Central memory CD8-positive, alpha-beta T cell (primary cell): ENCODE results near the gene TSHZ2.

Source experiments
- ATAC-seq: fragments of 150-1000 bp; cut with Tn5 transposase; replicated peaks from 2 replicates; pipeline ENCODE4 v1.10.0; 2022; ENCODE audit warnings: mild to moderate bottlenecking, moderate FRiP score, moderate number of reproducible peaks; ENCODE audit not compliant: poor library complexity, severe bottlenecking; ENCODE audit errors: extremely low read depth
- DNase-seq, 2 donors: peaks; one replicate each; pipeline ENCODE4 v3.0.0; 2021; ENCODE audit warnings: low spot score in 2 of 2
- H3K27ac Mint-ChIP-seq: one replicate; pipeline ENCODE4 v1.8.0; 2022; ENCODE audit warnings: low read depth, mild to moderate bottlenecking, moderate library complexity, mixed read lengths
- H3K27me3 Mint-ChIP-seq: one replicate; pipeline ENCODE4 v1.8.0; 2022; ENCODE audit warnings: mixed read lengths
- H3K36me3 Mint-ChIP-seq: one replicate; pipeline ENCODE4 v1.8.0; 2022; ENCODE audit warnings: mild to moderate bottlenecking, moderate library complexity, mixed read lengths; ENCODE audit not compliant: insufficient read depth
- H3K4me1 Mint-ChIP-seq: one replicate; pipeline ENCODE4 v1.8.0; 2022; ENCODE audit warnings: mixed read lengths
- H3K4me3 Mint-ChIP-seq: one replicate; pipeline ENCODE4 v1.8.0; 2022; ENCODE audit warnings: mild to moderate bottlenecking, moderate library complexity, mixed read lengths
- H3K9me3 Mint-ChIP-seq: one replicate; pipeline ENCODE4 v1.8.0; 2022; ENCODE audit warnings: mixed read lengths

Gene TSHZ2

DNA sequence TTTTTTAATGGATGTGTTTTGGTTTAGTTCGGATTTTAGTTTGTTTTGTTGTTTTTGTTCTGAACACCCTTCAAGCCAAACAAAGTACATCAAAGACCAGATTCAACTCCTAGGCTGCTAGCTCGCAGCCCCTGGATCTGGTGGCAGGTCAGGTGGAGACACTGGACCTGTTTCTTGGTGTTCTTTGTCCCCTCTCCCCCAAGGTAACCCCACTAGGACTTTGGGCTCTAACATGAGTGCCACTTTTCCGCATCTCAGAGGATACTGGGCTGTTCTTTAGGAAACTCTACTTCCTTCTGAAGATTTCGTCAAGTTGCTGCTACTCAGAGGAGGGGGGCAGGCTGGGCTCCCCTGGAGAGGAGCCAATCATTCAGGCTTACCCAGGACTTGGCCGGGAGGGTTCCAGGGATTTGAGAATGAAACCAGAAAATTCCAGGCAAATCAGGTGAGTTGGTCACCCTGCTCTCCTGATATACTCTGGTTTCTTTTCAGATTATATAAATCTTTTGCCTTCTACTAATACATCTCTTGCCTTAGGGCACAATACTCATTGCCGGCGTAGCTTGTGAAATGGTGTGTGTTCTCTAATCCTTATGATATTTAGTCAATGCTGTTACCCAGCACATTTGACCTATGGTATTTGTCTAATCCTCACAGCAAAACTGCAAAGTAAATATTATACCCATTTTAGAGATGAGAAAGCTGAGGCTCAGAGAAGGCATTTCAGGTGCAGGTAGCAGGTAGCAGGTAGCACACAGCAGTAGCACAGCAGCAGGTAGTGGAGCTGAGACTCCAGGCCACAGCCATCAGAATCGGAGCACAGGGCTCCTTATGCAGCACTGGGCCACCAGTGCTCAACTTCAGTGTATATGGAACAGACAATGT, 291.6 kb downstream of the TSHZ2 start:
- ATAC-seq (no peak), DNase-seq (no peak)
- no peaks in the 10 kb centered on the region for H3K4me1 Mint-ChIP-seq
- H3K4me3 Mint-ChIP-seq, result no peak overlapping the region
- H3K27me3 Mint-ChIP-seq, result peaks cover 63% of the 10 kb centered on the region
- H3K27ac Mint-ChIP-seq, result no peak overlapping the region
- H3K9me3 Mint-ChIP-seq, result no peaks in the 10 kb centered on the region
- no peaks in the 10 kb centered on the region for H3K36me3 Mint-ChIP-seq

DNA sequence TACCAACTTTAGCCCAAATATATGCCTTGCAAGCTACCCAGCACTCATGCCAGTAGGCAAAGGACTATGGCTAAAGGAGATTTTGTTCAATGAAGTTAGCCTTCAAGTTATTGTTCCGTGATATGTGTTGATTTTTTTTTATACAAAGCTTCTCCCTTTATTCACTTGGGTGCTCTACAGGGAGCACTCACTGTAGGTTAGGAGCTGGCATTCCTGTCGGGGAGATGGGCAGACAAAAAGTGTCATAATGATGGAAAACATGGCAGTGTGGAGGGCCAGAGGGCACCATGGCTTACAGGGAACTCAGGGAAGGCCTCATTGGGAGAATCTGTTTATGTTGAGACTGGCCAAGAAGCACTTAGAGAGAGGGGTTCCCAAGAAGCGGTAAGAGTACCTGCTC, 292.4 kb downstream of the TSHZ2 start:
- ATAC-seq (no peak), DNase-seq (no peak)
- Mint-ChIP-seq H3K9me3 (no peaks in the 10 kb centered on the region), H3K27me3 (peaks cover 63% of the 10 kb centered on the region), H3K27ac (no peak overlapping the region), H3K4me1 (no peaks in the 10 kb centered on the region), H3K36me3 (no peaks in the 10 kb centered on the region), H3K4me3 (no peak overlapping the region)

DNA sequence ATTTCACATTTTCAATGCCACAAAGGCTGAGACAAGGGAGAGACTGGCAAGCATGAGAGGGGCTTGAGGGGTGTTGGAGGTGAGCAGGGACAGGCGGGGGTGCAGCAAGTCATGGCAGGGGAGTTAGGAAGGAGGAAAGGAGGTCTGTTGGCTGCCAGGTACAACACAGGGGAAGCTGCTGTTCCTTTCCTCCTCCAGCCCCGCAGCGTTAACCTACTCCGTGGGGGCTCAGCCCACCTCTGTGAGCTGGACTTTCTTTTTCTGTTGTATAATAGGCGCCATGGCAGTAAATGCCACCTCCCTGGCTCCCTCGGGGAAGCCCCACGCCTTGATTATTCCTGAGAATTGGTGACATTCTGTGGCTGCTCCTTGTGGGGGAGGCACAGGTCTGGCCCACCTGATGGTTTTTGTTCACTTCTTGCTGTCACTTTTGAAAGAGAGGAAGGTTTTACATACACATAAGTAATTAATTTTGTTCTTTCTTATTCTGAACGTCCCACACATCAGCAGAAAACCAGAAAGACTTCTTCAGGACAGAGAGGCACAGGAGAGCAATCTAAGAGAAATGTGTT, 293.2 kb downstream of the TSHZ2 start:
- Mint-ChIP-seq H3K4me3 (no peak overlapping the region), H3K9me3 (no peaks in the 10 kb centered on the region), H3K27me3 (peaks cover 63% of the 10 kb centered on the region), H3K4me1 (no peaks in the 10 kb centered on the region), H3K36me3 (no peaks in the 10 kb centered on the region), H3K27ac (peak overlapping the region; percentile 68)
- DNase-seq (no peak), ATAC-seq (no peak)

DNA sequence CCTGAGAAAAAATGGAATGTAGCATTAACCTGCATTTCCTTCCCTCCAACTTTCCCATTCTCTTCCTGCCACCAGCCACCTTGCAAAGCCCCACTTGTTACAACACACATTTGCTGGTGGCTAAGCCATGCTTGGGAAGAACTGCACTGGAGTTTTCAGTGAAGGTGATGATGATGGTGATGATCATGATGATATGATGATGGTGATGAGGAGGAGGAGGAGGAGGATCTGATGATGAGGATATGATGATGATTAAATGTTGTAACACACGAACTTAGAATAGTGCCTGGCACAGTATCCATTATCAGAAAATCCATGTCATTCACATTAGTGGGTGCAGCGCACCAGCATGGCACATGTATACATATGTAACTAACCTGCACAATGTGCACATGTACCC, 297.2 kb downstream of the TSHZ2 start:
- ATAC-seq (no peak), DNase-seq (no peak)
- H3K27ac Mint-ChIP-seq, result no peak overlapping the region
- H3K4me1 Mint-ChIP-seq, result no peaks in the 10 kb centered on the region
- no peaks in the 10 kb centered on the region for H3K36me3 Mint-ChIP-seq
- peaks cover 72% of the 10 kb centered on the region for H3K27me3 Mint-ChIP-seq
- H3K9me3 Mint-ChIP-seq, result no peaks in the 10 kb centered on the region
- no peak overlapping the region for H3K4me3 Mint-ChIP-seq

DNA sequence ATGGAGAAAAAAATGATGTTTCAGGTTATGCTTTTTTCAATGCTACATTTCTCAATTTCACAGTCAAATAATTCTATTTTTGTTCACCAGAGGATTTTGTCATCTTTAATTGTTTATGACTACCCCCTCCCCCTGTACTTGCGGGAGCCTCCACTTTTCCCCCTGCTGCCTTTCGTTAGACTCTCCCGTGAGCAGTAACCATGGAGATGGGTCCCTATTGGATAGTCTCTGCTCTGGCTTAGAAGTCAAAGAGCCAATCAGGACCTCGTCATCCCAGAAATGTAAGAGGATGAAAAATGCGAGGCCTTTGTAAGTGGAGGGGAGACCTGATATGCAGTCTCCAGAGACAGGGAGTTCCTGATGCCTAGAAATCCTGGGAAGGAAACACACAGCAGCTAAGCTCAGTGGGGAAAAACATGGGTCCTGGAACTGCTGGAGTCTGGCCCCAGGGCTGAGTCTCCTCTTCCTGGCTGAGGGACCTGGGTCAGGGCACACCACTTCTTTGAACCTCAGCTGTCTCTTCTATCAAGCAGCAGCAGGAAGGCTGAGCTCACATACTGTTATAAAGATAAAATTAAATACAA, 298.7 kb downstream of the TSHZ2 start:
- no peak for DNase-seq

DNA sequence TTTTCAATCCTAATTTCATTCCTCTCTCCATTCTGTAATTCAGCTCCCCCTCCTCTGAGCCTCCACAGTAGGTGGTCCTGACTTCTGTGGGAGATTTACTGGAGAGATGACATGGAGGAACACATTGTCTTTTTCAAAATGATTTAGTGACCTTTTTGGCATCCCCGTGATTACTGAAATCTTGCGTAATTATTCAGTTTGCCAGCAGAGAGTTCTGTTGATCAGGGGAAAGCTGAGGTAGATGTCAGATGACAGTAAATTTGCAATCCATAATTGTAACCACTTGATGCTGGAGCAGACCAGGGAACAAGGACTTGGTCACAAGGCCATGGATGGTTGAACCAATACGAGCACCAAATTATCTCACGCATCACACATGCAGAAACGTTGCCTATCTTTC, 302.2 kb downstream of the TSHZ2 start:
- DNase-seq (no peak), ATAC-seq (no peak)
- peaks cover 46% of the 10 kb centered on the region for H3K27me3 Mint-ChIP-seq
- no peak overlapping the region for H3K27ac Mint-ChIP-seq
- H3K4me3 Mint-ChIP-seq, result no peak overlapping the region
- H3K9me3 Mint-ChIP-seq, result no peaks in the 10 kb centered on the region
- H3K4me1 Mint-ChIP-seq, result no peaks in the 10 kb centered on the region
- no peaks in the 10 kb centered on the region for H3K36me3 Mint-ChIP-seq

More for the DNA sequence above, 298.7 kb downstream of the TSHZ2 start:
- H3K4me1 Mint-ChIP-seq, result no peaks in the 10 kb centered on the region
- H3K9me3 Mint-ChIP-seq, result no peaks in the 10 kb centered on the region
- H3K27ac Mint-ChIP-seq, result no peak overlapping the region
- ATAC-seq, result no peak
- peaks cover 70% of the 10 kb centered on the region for H3K27me3 Mint-ChIP-seq
- H3K36me3 Mint-ChIP-seq, result no peaks in the 10 kb centered on the region
- no peak overlapping the region for H3K4me3 Mint-ChIP-seq

DNA sequence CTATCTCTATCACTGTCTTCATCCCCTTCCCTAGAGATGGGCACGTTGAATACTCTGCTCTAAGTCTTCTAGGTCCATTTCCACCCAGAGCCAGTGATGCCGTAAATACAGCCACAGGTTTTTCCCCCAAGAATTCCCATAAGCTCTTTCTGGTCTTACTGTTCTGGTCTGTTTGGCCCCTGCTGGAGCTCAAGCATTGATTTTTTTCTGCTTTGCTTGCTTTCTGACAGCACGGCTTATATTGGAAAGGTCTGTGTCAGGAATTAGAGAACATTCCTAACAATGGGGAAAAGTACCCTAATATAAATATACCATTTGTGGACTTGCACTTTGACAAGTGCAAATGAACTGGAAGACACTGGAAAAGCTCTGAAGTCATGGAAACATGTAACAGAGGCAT, 302.6 kb downstream of the TSHZ2 start:
- H3K4me3 Mint-ChIP-seq, result no peak overlapping the region
- H3K4me1 Mint-ChIP-seq, result no peaks in the 10 kb centered on the region
- ATAC-seq (no peak), DNase-seq (no peak)
- H3K27me3 Mint-ChIP-seq, result peaks cover 46% of the 10 kb centered on the region
- no peaks in the 10 kb centered on the region for H3K36me3 Mint-ChIP-seq
- H3K27ac Mint-ChIP-seq, result no peak overlapping the region
- H3K9me3 Mint-ChIP-seq, result no peaks in the 10 kb centered on the region

DNA sequence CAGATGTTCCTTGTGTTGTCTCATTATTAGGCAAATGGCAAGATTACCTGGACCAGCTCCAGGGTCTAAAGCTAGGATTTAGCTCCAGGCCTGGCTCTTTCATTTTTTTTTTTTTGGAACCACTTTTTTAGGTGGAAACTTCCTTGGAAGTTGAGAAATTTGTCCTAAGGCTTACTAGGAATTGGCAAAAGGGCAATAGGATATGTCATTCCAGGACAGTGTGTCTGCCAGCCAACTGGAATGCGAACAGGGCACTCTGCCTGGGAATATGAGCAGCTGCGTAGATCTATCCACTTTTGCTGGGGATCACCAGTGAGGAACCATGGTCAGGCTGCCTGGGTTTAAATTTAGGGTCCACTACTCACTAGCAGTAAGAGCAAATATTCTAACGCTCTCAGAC, 304.0 kb downstream of the TSHZ2 start:
- H3K27ac Mint-ChIP-seq, result no peak overlapping the region

DNA sequence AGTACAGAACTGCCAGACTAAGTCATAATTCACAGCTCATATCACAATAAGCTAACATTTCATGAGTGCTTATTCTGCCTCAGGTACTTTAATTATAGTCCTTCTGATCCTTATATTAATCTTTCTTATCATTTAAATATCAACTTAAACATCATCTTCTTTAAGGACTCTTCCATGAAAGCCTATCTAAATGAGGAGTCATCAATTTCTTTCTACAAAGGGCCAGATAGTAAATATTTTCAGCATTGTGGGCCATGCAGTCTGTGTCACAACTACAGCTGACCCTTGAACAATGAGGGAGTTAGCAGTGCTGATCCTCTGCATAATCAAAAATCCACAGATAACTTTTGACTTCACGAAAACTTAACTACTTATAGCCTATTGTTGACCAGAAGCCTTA, 306.4 kb downstream of the TSHZ2 start:
- Mint-ChIP-seq H3K27ac (no peak overlapping the region), H3K27me3 (peaks cover 32% of the 10 kb centered on the region), H3K36me3 (no peaks in the 10 kb centered on the region), H3K4me3 (no peak overlapping the region), H3K9me3 (no peaks in the 10 kb centered on the region), H3K4me1 (no peaks in the 10 kb centered on the region)
- ATAC-seq (no peak), DNase-seq (no peak)

More for the DNA sequence above, 304.0 kb downstream of the TSHZ2 start:
- DNase-seq (no peak), ATAC-seq (no peak)
- Mint-ChIP-seq H3K36me3 (no peaks in the 10 kb centered on the region), H3K4me3 (no peak overlapping the region), H3K4me1 (no peaks in the 10 kb centered on the region), H3K27me3 (peaks cover 55% of the 10 kb centered on the region), H3K9me3 (no peaks in the 10 kb centered on the region)

DNA sequence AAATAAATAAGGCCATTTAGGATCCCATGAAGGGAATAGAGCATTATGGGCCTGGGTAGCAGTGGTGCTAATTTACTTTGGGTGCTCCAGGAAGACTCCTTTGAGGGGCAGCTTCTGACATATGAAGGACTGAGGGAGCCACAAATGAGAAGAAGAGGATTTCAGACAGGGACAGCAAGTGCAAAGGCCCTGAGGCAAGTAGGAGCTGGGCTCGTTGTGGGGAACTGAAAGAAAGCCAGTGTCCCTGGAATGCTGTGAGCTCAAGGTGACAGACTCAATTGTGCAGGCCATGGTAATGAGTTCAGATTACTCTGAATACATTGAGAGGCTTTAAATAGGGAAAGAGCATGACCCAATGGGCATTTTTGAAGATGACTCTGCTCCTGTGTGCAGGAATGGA, 307.6 kb downstream of the TSHZ2 start:
- Mint-ChIP-seq H3K4me1 (no peaks in the 10 kb centered on the region), H3K4me3 (no peak overlapping the region), H3K27me3 (peaks cover 31% of the 10 kb centered on the region), H3K9me3 (no peaks in the 10 kb centered on the region), H3K36me3 (no peaks in the 10 kb centered on the region), H3K27ac (no peak overlapping the region)
- DNase-seq, result no peak
- no peak for ATAC-seq

DNA sequence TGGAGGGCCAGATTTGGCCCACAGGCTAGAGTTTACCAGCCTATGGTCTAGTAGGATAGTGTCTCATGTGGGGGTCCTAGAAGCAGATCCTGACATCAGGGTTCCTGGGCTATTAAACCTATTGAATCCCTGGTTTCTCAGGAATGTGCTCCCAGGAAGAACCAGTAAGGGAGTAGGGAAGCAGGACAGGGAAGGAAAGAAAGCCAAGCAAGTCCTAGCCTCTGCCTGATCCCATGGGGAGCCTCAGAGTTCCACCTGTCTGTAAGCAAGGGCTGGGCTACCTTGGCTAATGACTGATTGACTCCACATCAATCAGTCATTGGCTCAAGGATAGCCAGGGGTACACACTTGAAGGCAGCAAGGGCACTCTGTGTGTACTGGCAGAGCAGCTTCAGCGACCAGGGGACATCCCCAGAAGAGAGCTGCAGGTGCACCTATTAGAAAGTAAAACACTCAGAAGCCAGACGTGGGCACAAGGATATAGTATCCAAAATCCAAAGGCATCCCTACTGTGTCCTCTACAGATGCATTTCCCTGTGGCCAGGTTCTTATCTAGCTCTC, 309.5 kb downstream of the TSHZ2 start:
- Mint-ChIP-seq H3K4me3 (no peak overlapping the region), H3K27me3 (peaks cover 34% of the 10 kb centered on the region), H3K9me3 (no peaks in the 10 kb centered on the region), H3K27ac (no peak overlapping the region), H3K36me3 (no peaks in the 10 kb centered on the region), H3K4me1 (no peaks in the 10 kb centered on the region)
- DNase-seq (no peak), ATAC-seq (no peak)

DNA sequence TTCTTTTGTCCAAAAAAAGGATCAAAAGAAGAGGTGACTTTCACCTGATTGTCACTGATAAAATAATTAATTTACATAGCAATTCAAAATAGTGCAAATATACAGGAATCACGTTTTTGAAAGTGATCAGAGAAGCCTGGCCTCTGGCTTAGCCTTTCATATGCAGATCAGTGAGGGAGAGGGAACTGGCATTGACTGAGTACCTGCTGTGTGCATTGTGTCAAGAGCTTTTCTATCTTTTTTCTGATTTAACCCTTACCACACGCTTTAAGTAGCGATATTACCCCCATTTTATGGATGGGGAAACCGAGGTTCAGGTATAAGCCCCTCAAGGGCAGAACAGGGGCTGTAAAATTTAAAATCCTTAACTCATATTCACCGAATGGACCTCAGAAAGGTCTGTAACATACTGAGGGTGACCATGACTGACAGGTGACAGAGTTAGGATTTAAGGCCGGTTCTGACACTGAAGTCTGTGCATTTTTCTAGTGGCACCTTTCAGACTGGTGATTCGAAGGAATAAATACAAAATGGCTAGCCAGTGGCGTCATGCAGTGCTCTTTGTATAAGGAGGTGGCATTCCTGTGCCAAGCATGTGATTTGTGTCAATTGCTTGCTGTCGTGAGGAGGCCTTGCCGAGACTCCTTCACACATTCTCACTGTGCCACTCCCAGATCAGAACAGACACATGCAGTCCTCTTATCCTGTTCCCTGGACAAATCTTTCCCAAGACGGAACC, 310.2 kb downstream of the TSHZ2 start:
- no peak for ATAC-seq
- Mint-ChIP-seq H3K36me3 (no peaks in the 10 kb centered on the region), H3K9me3 (no peaks in the 10 kb centered on the region), H3K4me3 (no peak overlapping the region), H3K27me3 (peaks cover 41% of the 10 kb centered on the region), H3K4me1 (no peaks in the 10 kb centered on the region), H3K27ac (no peak overlapping the region)
- no peak for DNase-seq
